ENCODE results near the gene PAGR1.
A peak's percentile ranks its signal among the peaks of the same experiment; 100 is the strongest.

Gene PAGR1

GRCh38 chr16:29802416-29802935 lies 13.5 kb upstream of the PAGR1 start:
- peaks cover 18% of the 10 kb centered on the region; the same call in 1 of the 2 replicates for H3K36me3 ChIP-seq (ENCODE audit: insufficient read depth)
- H3K4me1 ChIP-seq (ENCODE audit: low read depth, poor library complexity, severe bottlenecking): peaks cover 24% of the 10 kb centered on the region
- TF ChIP-seq, protein P1, sequence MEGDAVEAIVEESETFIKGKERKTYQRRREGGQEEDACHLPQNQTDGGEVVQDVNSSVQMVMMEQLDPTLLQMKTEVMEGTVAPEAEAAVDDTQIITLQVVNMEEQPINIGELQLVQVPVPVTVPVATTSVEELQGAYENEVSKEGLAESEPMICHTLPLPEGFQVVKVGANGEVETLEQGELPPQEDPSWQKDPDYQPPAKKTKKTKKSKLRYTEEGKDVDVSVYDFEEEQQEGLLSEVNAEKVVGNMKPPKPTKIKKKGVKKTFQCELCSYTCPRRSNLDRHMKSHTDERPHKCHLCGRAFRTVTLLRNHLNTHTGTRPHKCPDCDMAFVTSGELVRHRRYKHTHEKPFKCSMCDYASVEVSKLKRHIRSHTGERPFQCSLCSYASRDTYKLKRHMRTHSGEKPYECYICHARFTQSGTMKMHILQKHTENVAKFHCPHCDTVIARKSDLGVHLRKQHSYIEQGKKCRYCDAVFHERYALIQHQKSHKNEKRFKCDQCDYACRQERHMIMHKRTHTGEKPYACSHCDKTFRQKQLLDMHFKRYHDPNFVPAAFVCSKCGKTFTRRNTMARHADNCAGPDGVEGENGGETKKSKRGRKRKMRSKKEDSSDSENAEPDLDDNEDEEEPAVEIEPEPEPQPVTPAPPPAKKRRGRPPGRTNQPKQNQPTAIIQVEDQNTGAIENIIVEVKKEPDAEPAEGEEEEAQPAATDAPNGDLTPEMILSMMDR (conservative IDR thresholded peaks at IDR 0.05; ENCODE audit: low read depth, low read length): no peak
- H3K27me3 ChIP-seq (ENCODE audit: insufficient read depth, low read depth): no peaks in the 10 kb centered on the region
- H3K9ac ChIP-seq: no peak overlapping the region
- H3K79me2 ChIP-seq (ENCODE audit: insufficient read depth, low read depth): peaks cover 3% of the 10 kb centered on the region; the same call in 1 of the 2 replicates
- no peaks in the 10 kb centered on the region for H4K20me1 ChIP-seq (ENCODE audit: insufficient read depth)
- H3K4me2 ChIP-seq: peak overlapping the region; percentile 39; the same call in 1 of the 2 replicates
- no peak overlapping the region for H2AFZ ChIP-seq (ENCODE audit: low read depth)
- H3K27ac ChIP-seq: 0 out of 2 replicates have a peak overlapping the region, but pooled peaks have one; percentile 11
- H3K4me3 ChIP-seq (IDR thresholded peaks at IDR 0.05; ENCODE audit: insufficient read depth, low read depth, low read length): no peak overlapping the region

DNA sequence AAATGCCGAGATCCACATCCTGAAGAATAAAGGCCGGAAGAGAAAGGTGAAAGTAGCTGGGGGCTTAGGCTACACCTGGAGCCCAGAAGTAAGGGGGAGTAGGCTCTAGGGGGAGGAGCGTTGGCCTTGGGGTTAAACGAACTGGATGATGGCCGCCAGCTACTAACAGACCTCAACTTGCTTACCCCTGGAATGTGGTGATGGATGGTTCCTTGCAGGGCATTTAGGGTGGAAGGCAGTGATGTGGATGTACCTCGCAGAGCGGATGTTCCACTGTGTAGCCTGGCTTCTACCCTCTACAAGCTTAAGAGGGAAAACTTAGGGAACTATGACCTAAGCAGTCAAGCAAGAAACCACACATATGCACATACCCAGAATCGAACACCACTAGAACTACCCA lies 11.9 kb upstream of the PAGR1 start:
- TF ChIP-seq, protein P1 (conservative IDR thresholded peaks at IDR 0.05; ENCODE audit: low read depth, low read length): no peak
- Histone ChIP-seq H3K9ac (peak overlapping the region; percentile 71; the same call in 1 of the 2 replicates), H3K4me1 (ENCODE audit: low read depth, poor library complexity, severe bottlenecking) (peaks cover 29% of the 10 kb centered on the region), H3K4me2 (peak overlapping the region; percentile 79), H3K4me3 (IDR thresholded peaks at IDR 0.05; ENCODE audit: insufficient read depth, low read depth, low read length) (no peak overlapping the region), H3K36me3 (ENCODE audit: insufficient read depth) (peaks cover 17% of the 10 kb centered on the region; the same call in 1 of the 2 replicates), H4K20me1 (ENCODE audit: insufficient read depth) (no peaks in the 10 kb centered on the region), H3K27ac (peak overlapping the region; percentile 78), H3K27me3 (ENCODE audit: insufficient read depth, low read depth) (no peaks in the 10 kb centered on the region), H2AFZ (ENCODE audit: low read depth) (no peak overlapping the region), H3K79me2 (ENCODE audit: insufficient read depth, low read depth) (peaks cover 19% of the 10 kb centered on the region)

DNA sequence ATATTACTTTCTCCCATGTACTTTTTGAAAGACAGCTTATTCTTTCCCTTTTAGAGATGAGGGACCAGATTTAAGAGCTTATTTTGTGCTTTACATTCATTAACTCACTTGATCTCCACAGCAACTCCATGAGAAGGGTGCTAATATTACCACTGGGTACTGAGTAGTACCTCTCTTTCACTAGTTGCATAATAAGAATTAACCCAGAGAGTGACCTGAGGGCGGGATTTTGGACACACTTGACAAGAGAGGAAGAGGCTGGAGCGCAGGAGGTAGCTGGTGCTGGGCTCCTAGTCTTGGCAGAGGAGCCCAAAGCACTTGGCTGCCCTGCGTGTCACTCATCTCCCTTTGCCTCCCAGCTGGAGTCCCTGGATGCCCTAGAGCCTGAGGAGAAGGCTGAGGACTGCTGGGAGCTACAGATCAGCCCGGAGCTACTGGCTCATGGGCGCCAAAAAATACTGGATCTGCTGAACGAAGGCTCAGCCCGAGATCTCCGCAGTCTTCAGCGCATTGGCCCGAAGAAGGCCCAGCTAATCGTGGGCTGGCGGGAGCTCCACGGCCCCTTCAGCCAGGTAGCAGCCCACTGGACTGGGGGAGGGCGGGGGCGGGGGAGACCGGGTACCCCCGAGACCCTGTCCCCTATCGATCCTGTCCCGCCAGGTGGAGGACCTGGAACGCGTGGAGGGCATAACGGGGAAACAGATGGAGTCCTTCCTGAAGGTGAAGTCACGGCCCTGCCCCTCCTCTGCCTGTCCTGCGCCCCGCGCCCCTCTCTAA lies 11.3 kb upstream of the PAGR1 start:
- peaks cover 25% of the 10 kb centered on the region for H3K79me2 ChIP-seq (ENCODE audit: insufficient read depth, low read depth)
- peak overlapping the region; percentile 39 for H2AFZ ChIP-seq (ENCODE audit: low read depth)
- H3K36me3 ChIP-seq (ENCODE audit: insufficient read depth): peaks cover 13% of the 10 kb centered on the region; the same call in 1 of the 2 replicates
- H4K20me1 ChIP-seq (ENCODE audit: insufficient read depth): no peaks in the 10 kb centered on the region
- H3K27me3 ChIP-seq (ENCODE audit: insufficient read depth, low read depth): no peaks in the 10 kb centered on the region
- H3K4me1 ChIP-seq (ENCODE audit: low read depth, poor library complexity, severe bottlenecking): peaks cover 35% of the 10 kb centered on the region
- TF ChIP-seq, protein P1 (conservative IDR thresholded peaks at IDR 0.05; ENCODE audit: low read depth, low read length): no peak
- H3K4me3 ChIP-seq (IDR thresholded peaks at IDR 0.05; ENCODE audit: insufficient read depth, low read depth, low read length): peak overlapping the region; percentile 50
- peak overlapping the region; percentile 79 for H3K4me2 ChIP-seq
- H3K27ac ChIP-seq: peak overlapping the region; percentile 78
- peak overlapping the region; percentile 71 for H3K9ac ChIP-seq

DNA sequence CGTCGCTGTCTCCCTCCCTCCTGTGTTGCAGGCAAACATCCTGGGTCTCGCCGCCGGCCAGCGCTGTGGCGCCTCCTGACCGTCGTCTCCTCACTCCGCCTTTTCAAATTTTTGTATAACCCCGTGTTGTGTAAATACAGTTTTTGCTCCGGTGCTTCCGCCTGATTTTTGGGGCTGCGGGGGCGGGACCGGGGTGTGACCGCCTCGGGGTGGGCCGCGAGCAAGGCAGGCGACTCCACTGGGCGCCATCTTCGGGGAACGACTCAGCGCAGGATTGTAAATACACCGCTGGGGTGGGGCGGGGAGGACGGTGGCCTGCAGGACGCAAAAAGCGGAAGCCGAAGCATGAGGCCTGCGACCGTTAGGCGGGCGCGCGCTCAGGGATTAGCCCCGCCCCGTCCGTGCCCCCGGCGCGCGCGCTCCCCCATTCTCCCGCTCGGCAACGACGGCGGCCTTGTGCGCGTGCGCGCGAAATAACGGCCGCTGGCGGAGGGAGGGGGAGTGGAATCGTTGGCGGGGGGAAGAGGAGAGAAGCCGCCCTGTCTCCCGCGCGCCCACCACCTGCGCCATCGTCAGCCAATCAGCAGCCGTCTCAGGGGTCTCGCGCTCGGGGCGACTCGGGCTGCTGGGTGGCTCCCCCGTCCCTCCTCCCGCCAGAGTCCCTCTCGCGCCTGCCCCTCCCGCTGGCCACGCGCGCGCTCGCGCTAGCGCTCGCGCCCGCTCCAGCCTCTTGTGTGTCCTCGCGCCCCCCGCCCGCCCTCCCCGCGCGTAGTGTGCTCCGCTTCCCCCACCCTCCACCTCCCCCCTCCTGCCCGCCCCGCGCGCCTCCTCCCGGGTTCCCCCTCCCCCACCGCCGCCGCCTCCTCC lies 10.5 kb upstream of the PAGR1 start:
- TF ChIP-seq, protein P1 (conservative IDR thresholded peaks at IDR 0.05; ENCODE audit: low read depth, low read length): no peak
- Histone ChIP-seq H3K27me3 (ENCODE audit: insufficient read depth, low read depth) (no peaks in the 10 kb centered on the region), H3K4me2 (peak overlapping the region; percentile 79), H3K79me2 (ENCODE audit: insufficient read depth, low read depth) (peaks cover 33% of the 10 kb centered on the region), H4K20me1 (ENCODE audit: insufficient read depth) (no peaks in the 10 kb centered on the region), H3K4me1 (ENCODE audit: low read depth, poor library complexity, severe bottlenecking) (peaks cover 44% of the 10 kb centered on the region), H3K36me3 (ENCODE audit: insufficient read depth) (peaks cover 10% of the 10 kb centered on the region; the same call in 1 of the 2 replicates), H3K27ac (peak overlapping the region; percentile 78), H3K9ac (peak overlapping the region; percentile 71), H2AFZ (ENCODE audit: low read depth) (peak overlapping the region; percentile 39), H3K4me3 (IDR thresholded peaks at IDR 0.05; ENCODE audit: insufficient read depth, low read depth, low read length) (peak overlapping the region; percentile 50)
